A549 treated with dexamethasone at 1 μM for 4 hours (cell line): Measurements from ENCODE around the gene ZNF595. TPM values are rescaled to one million over a fixed set of nuclear protein-coding genes. Genes with fewer than 3 reads are reported as not detected.

Source experiments
- total RNA-seq: library from RNA; stranded (reverse); fragments of 200-300 nt; extraction: Qiagen RNA extraction; gene quantifications from 5 replicates; pipeline ENCODE4 v1.2.3, GENCODE V29; 2022

The ZNF595 gene
- 14.7 to 18.7 TPM (median 17.6 TPM) in 5 replicates for total RNA-seq

DNA sequence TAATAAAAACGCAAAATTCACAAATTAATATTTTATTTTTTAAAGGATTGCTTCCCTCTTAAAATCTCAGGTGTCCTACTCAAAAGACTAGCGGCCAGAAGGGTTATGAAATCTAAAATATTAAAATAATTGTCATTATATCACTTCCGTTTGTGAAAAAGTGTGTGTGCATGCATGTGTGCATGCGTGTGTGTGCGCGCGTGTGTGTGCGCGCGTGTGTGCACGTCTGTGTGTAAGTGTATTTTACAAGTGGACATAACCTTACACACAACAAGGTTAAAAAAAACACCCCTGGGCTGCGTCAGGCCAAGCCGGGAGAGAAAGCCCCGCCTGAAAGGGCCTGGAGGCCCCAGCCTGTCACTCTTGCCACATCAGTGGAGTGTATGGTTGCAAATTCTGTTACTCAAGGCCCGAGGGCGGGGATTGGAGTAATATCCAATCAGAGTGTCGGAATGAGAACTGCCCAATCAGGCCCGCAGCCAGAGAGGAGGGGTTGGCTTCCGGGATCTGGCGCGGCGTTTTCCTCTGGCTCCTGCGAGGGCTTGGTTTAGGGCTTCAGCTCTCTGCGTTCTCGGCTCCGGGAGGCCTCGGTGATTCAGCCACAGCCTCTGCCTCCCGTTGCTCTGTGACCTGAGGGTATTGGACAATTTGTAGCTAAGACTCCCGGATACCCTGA lies at the start of gene ZNF595:
Gene ZNF595 (plus strand): TSS at position 518 of the 676 bp plus-strand sequence. CDS start 168 bp downstream, outside the sequence.

DNA sequence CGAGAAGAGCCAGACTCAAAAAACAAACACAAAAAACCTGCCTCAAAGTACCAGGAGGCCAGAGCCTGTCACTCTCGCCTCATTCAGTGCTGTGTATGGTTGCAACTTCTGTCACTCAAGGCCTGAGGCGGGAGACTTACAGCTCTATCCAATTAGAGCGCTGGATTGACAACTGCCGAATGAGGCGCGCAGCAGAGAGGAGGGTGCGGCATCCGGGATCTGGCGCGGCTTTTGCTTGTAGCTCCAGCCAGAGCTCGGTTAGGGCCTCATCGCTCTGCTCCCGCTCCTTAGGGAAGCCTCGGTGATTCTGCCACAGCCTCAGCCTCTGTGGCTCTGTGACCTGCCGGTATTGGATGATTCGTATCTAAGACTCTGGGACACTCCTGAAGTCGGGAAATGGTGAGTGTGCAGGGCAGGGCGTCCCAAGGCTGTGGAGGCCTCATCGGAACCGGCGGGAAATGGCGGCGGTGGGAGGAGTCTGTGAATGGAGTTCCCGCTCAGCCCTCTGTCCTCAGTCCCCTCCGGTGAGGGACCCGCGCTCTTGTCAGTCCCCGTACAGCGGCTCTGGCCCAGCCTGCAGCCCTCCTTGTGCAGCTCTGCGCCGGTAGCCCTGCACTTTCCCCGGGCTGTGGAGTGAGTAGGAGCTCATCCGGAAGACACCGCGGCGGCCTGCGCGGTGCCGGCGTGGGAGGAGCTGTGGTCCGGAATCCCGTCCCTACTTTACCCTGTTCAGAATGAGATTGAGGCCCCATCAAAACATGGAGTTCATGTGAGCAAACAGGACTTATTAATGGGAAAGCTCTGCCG lies 71.4 kb downstream of the ZNF595 start, which contains the start of gene ZNF718:
Gene ZNF718 (plus strand): TSS at position 227 of the 807 bp plus-strand sequence. CDS start 170 bp downstream, at position 397.

Other genes with a start within 250 kb of the ZNF595 start
- 0.26 to 0.56 TPM (median 0.47 TPM) in 5 replicates for gene ZNF718, start 71.2 kb downstream of the ZNF595 start, total RNA-seq